ENCODE results near the gene POLR3B. TPM values are rescaled to one million over a fixed set of nuclear protein-coding genes. Genes with fewer than 3 reads are reported as not detected.
A peak's percentile ranks its signal among the peaks of the same experiment; 100 is the strongest.

POLR3B gene
- polyA plus RNA-seq, 1 donor (not counting 4 experiments of a cell fraction or from before 2014, with no cell fraction given) = 13.9 TPM

DNA sequence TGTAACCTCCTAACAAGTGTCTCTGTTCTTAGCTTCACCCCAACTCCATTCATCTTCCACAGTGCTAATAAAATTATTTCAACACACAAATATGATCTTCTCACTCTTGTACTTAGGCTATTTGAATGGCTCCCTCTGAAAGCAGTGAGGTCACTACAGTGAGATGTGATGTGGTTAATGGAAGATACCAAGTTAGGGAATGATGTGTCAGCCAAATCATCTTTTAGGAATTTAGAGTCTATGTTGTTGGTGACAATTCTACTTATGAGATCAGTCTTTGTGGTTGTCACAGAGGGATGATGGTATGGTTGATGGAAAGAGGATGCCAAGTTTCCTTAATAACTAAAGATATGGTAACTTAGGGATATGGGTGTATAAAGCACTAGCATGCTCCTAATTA, 57.6 kb downstream of the POLR3B start:
- no peaks in the 10 kb centered on the region for H4K20me1 ChIP-seq (ENCODE audit: control insufficient read depth, extremely low read depth, insufficient read depth, low read length)
- H3K4me3 ChIP-seq (ENCODE audit: control insufficient read depth in 2 of 3, extremely low read depth in 1 of 3, insufficient read depth in 2 of 3, low read depth in 1 of 3, low read length in 3 of 3) = no peak overlapping the region
- no peak overlapping the region for H3K4me2 ChIP-seq (ENCODE audit: control insufficient read depth, extremely low read depth, insufficient read depth, low read depth, low read length)
- H3K9me3 ChIP-seq (ENCODE audit: control insufficient read depth, low read depth, low read length) = no peaks in the 10 kb centered on the region
- peak; percentile 5 for FAIRE-seq
- H3K4me1 ChIP-seq (ENCODE audit: control insufficient read depth, extremely low read depth, insufficient read depth, low read length) = peaks cover 12% of the 10 kb centered on the region
- no peak overlapping the region for H3K9ac ChIP-seq (ENCODE audit: control insufficient read depth, extremely low read depth, insufficient read depth, low read length)
- DNase-seq (ENCODE audit: low read depth, low spot score) = no peak
- H3K9me1 ChIP-seq (ENCODE audit: control insufficient read depth, extremely low read depth, insufficient read depth, low read length) = no peaks in the 10 kb centered on the region
- no peaks in the 10 kb centered on the region for H3K79me2 ChIP-seq (ENCODE audit: control insufficient read depth, insufficient read depth, low read length)
- dilution Hi-C loops (cut with MboI; ENCODE audit: extremely low pct_ligation_motif_present, low sequenced_read_pairs) = no loop called here
- TF ChIP-seq, protein P1, sequence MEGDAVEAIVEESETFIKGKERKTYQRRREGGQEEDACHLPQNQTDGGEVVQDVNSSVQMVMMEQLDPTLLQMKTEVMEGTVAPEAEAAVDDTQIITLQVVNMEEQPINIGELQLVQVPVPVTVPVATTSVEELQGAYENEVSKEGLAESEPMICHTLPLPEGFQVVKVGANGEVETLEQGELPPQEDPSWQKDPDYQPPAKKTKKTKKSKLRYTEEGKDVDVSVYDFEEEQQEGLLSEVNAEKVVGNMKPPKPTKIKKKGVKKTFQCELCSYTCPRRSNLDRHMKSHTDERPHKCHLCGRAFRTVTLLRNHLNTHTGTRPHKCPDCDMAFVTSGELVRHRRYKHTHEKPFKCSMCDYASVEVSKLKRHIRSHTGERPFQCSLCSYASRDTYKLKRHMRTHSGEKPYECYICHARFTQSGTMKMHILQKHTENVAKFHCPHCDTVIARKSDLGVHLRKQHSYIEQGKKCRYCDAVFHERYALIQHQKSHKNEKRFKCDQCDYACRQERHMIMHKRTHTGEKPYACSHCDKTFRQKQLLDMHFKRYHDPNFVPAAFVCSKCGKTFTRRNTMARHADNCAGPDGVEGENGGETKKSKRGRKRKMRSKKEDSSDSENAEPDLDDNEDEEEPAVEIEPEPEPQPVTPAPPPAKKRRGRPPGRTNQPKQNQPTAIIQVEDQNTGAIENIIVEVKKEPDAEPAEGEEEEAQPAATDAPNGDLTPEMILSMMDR (optimal IDR thresholded peaks at IDR 0.05 in 1 of 3, IDR thresholded peaks at IDR 0.05 in 1 of 3, conservative IDR thresholded peaks at IDR 0.05 in 1 of 3; ENCODE audit: extremely low read depth in 1 of 3, insufficient read depth in 2 of 3, low read length in 3 of 3) = no peak
- TF ChIP-seq EZH2 (IDR thresholded peaks at IDR 0.05; ENCODE audit: low read length) = no peak
- no peak overlapping the region for H3K27ac ChIP-seq (ENCODE audit: control insufficient read depth, insufficient read depth, low read length)
- H3K36me3 ChIP-seq (ENCODE audit: control insufficient read depth in 2 of 2, extremely low read depth in 1 of 2, insufficient read depth in 2 of 2, low read length in 2 of 2) = peaks cover 0 to under 1% of the 10 kb centered on the region in 2 experiments
- no peaks in the 10 kb centered on the region for H3K27me3 ChIP-seq (ENCODE audit: control insufficient read depth, extremely low read depth, insufficient read depth, low read length)
- H2AFZ ChIP-seq (ENCODE audit: control insufficient read depth, low read length) = no peak overlapping the region

- FAIRE-seq (no peak), DNase-seq (ENCODE audit: low read depth, low spot score) (no peak)
- Histone ChIP-seq H2AFZ (ENCODE audit: control insufficient read depth, low read length) (no peak overlapping the region), H3K36me3 (ENCODE audit: control insufficient read depth in 2 of 2, extremely low read depth in 1 of 2, insufficient read depth in 2 of 2, low read length in 2 of 2) (no peaks in the 10 kb centered on the region), H3K9ac (ENCODE audit: control insufficient read depth, extremely low read depth, insufficient read depth, low read length) (no peak overlapping the region), H3K27ac (ENCODE audit: control insufficient read depth, insufficient read depth, low read length) (no peak overlapping the region), H3K9me3 (ENCODE audit: control insufficient read depth, low read depth, low read length) (no peaks in the 10 kb centered on the region), H3K79me2 (ENCODE audit: control insufficient read depth, insufficient read depth, low read length) (no peaks in the 10 kb centered on the region), H3K4me1 (ENCODE audit: control insufficient read depth, extremely low read depth, insufficient read depth, low read length) (peaks cover 12% of the 10 kb centered on the region), H3K27me3 (ENCODE audit: control insufficient read depth, extremely low read depth, insufficient read depth, low read length) (no peaks in the 10 kb centered on the region), H4K20me1 (ENCODE audit: control insufficient read depth, extremely low read depth, insufficient read depth, low read length) (no peaks in the 10 kb centered on the region), H3K4me3 (ENCODE audit: control insufficient read depth in 2 of 3, extremely low read depth in 1 of 3, insufficient read depth in 2 of 3, low read depth in 1 of 3, low read length in 3 of 3) (no peak overlapping the region), H3K9me1 (ENCODE audit: control insufficient read depth, extremely low read depth, insufficient read depth, low read length) (no peaks in the 10 kb centered on the region), H3K4me2 (ENCODE audit: control insufficient read depth, extremely low read depth, insufficient read depth, low read depth, low read length) (no peak overlapping the region)
- TF ChIP-seq, protein P1 (optimal IDR thresholded peaks at IDR 0.05 in 1 of 3, IDR thresholded peaks at IDR 0.05 in 1 of 3, conservative IDR thresholded peaks at IDR 0.05 in 1 of 3; ENCODE audit: extremely low read depth in 1 of 3, insufficient read depth in 2 of 3, low read length in 3 of 3) = no peak
- no peak for TF ChIP-seq EZH2 (IDR thresholded peaks at IDR 0.05; ENCODE audit: low read length)
- dilution Hi-C loops (cut with MboI; ENCODE audit: extremely low pct_ligation_motif_present, low sequenced_read_pairs) = no loop called here
Observed at GRCh38 chr12:106416273-106416672, 58.7 kb downstream of the POLR3B start.

Data from keratinocyte (primary cell).